T-cell (primary cell): Measurements from ENCODE around the gene TSPAN18. TPM values are rescaled to one million over a fixed set of nuclear protein-coding genes. Genes with fewer than 3 reads are reported as not detected.
A peak's percentile ranks its signal among the peaks of the same experiment; 100 is the strongest.

Experiments used
- ATAC-seq, 4 experiments: fragments of 200-7000 bp in 3 of 4; fragments of 150-1000 bp in 1 of 4; cut with Tn5 transposase; replicated peaks in 1 of 4; 1 replicate in 3 of 4; 2 replicates in 1 of 4; pipeline ENCODE4 v1.10.0; 2021; ENCODE audit warnings: moderate library complexity in 3 of 4, mild to moderate bottlenecking in 2 of 4, moderate number of reproducible peaks in 1 of 4
- CTCF ChIA-PET, 2 donors: fragments of 300-600 bp; sonication (Branson Sonifier 250); formaldehyde crosslinking; loops; one replicate each; lab custom pipeline; 2022; ENCODE audit warnings: antibody characterized with exemption in 2 of 2; lab: Charles Lee
- POLR2A ChIA-PET, 2 donors: fragments of 300-600 bp; sonication (Branson Sonifier 250); formaldehyde crosslinking; loops; one replicate each; lab custom pipeline; 2022; ENCODE audit warnings: antibody characterized with exemption in 2 of 2; lab: Charles Lee
- DNase-seq, 35 experiments: peaks; one replicate each; pipeline versions ENCODE4 v3.0.0 to v3.0.0-alpha.2; 2013 to 2023
- H3K27ac ChIP-seq: one replicate; pipeline ENCODE4 v1.5.1; 2013; ENCODE audit warnings: low read length
- H3K27me3 ChIP-seq, 2 experiments: replicated peaks in 1 of 2; 1 replicate in 1 of 2; 2 replicates in 1 of 2; pipeline versions ENCODE4 v1.6.1 to v1.7.0; 2013; ENCODE audit warnings: low read length in 1 of 2, mixed read lengths in 1 of 2; ENCODE audit not compliant: control insufficient read depth in 2 of 2, insufficient read depth in 2 of 2; ENCODE audit errors: extremely low read depth in 1 of 2
- H3K36me3 ChIP-seq, 2 donors: 1 replicate in 1 of 2; 2 replicates in 1 of 2; pipeline versions ENCODE4 v1.6.1 to v1.7.0; 2013; ENCODE audit warnings: low read length in 1 of 2; ENCODE audit not compliant: control insufficient read depth in 2 of 2, insufficient read depth in 1 of 2; ENCODE audit errors: extremely low read depth in 1 of 2
- H3K4me1 ChIP-seq, 2 experiments: 1 replicate in 1 of 2; 2 replicates in 1 of 2; pipeline versions ENCODE4 v1.6.1 to v1.7.0; 2013; ENCODE audit warnings: low read length in 2 of 2, mixed read lengths in 1 of 2; ENCODE audit not compliant: insufficient read depth in 2 of 2, control insufficient read depth in 1 of 2; ENCODE audit errors: extremely low read depth in 1 of 2
- H3K4me3 ChIP-seq, 2 donors: 1 replicate in 1 of 2; 2 replicates in 1 of 2; pipeline versions ENCODE4 v1.5.1 to v1.7.0; 2013; ENCODE audit warnings: mild to moderate bottlenecking in 2 of 2, low read length in 1 of 2, moderate library complexity in 1 of 2; ENCODE audit not compliant: control insufficient read depth in 1 of 2; ENCODE audit errors: extremely low read depth in 1 of 2
- H3K9me3 ChIP-seq: 2 replicates; pipeline ENCODE4 v1.7.0; 2013
- H3K27ac Mint-ChIP-seq, 2 donors: one replicate each; pipeline ENCODE4 v1.8.0; 2020 to 2021; ENCODE audit warnings: mild to moderate bottlenecking in 2 of 2, mixed read lengths in 2 of 2
- H3K27me3 Mint-ChIP-seq, 2 donors: one replicate each; pipeline ENCODE4 v1.8.0; 2021 to 2022; ENCODE audit warnings: mixed read lengths in 2 of 2
- H3K36me3 Mint-ChIP-seq: one replicate; pipeline ENCODE4 v1.8.0; 2021; ENCODE audit warnings: mixed read lengths
- H3K4me1 Mint-ChIP-seq, 3 donors: one replicate each; pipeline ENCODE4 v1.8.0; 2020 to 2022; ENCODE audit warnings: mixed read lengths in 3 of 3, mild to moderate bottlenecking in 1 of 3
- H3K4me3 Mint-ChIP-seq, 3 donors: one replicate each; pipeline ENCODE4 v1.8.0; 2020 to 2022; ENCODE audit warnings: mild to moderate bottlenecking in 3 of 3, mixed read lengths in 3 of 3, moderate library complexity in 3 of 3
- H3K9me3 Mint-ChIP-seq, 3 donors: one replicate each; pipeline ENCODE4 v1.8.0; 2020 to 2022; ENCODE audit warnings: mixed read lengths in 3 of 3
- WGBS: methylation state at CpG from one replicate; pipeline ENCODE4 v1.1.5; 2013; ENCODE audit warnings: missing lambda C conversion rate; ENCODE audit not compliant: insufficient coverage; 5-methylcytosine and 5-hydroxymethylcytosine counted together
- total RNA-seq, 35 experiments: library from RNA in 6 of 35; stranded (reverse) in 6 of 35; fragments of 120-200 nt in 1 of 35; gene quantifications; one replicate each; pipeline versions ENCODE4 v1.2.1 to v1.2.4 and lab custom pipeline; 2013 to 2026

TSPAN18 gene
- total RNA-seq, 5 donors from 2014 or later (not counting 1 experiment from before 2014, with no cell fraction given): 18.4 to 59.1 (median 25.7) TPM

DNA sequence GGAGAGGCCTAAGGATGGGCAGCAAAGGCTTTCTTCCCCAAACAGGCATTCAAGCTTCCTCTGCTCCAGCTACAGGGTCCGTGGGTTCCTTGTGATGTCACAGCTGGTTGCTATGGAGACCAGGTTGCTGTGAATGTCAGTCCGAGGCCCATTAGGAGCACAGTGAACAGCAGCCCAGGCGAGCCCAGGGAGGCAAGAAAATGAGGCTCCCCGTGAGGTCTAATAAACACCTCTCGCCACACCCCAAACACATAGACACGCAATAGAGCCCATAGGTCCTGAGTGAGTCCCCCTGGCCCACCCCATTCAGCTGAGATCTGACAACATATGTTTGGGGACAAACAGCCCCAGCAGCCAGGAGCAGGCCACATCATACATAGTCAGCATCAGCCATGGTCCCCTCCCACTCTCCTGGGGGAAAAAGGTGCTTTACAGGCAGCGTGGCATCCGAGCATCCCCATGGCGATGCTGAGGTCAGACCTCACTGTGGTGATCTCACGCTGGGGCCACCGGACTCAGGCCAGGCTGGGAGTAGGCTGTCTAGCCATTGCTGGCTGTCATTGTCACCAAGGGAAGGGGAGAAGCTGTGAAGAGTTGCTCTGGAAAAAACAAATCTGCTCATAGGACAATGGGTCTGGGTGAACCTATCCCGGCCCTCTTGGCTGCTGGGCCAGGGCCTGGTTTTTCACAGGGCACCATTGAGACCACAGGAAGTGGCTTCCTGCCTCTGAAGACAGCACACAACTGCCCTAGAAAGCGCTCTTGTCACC is 247.1 kb downstream of the TSPAN18 start:
- CTCF ChIA-PET: no interaction called here
- H3K27ac Mint-ChIP-seq: no peak overlapping the region
- WGBS: 81% methylated on average over 10 of the region's 13 CpGs

DNA sequence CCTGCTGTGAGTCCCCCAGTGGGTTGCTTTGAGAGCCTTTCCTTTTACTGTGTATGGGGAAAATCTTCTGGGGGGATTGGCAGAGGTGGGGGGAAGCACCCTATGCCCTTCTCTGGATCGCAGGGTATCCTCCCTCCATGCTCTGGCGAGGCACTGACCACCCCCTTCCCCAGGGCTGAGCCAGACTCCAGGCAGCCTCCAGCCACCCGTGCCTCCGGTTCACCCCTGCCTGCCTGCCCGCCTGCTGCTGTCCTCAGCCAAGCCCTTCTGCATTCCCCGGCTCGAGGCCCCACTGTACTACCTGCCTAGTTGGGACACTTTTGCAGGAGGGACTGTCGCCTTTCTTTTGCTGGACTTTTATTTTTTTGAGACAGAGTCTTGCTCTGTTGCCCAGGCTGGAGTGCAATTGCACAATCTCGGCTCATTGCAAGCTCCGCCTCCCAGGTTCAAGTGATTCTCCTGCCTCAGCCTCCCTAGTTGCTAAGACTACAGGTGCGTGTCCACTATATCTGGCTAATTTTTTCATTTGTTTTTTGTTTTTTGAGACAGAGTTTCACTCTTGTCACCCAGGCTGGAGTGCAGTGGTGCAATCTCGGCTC is 247.7 kb downstream of the TSPAN18 start:
- ChIA-PET POLR2A (no interaction called here), CTCF (interaction anchor here in 1 of 2 donors (0.5 kb wide), 1 partner anchor 25 kb away, joined by 3 read pairs; no protein-coding TSS in a partner anchor)
- Histone ChIP-seq H3K4me1 (peaks cover 14 to 33% of the 10 kb centered on the region in 2 experiments), H3K27ac (no peak overlapping the region), H3K36me3 (no peaks in the 10 kb centered on the region), H3K4me3 (no peak overlapping the region), H3K9me3 (no peaks in the 10 kb centered on the region), H3K27me3 (peaks cover 0 to 2% of the 10 kb centered on the region in 2 experiments)
- H3K36me3 Mint-ChIP-seq: no peaks in the 10 kb centered on the region
- DNase-seq (no peak), ATAC-seq (no peak)
- H3K9me3 Mint-ChIP-seq: no peaks in the 10 kb centered on the region
- peaks cover 0 to 10% (median 5%) of the 10 kb centered on the region in 3 donors for H3K4me1 Mint-ChIP-seq
- WGBS: 80% methylated on average over 11 of the region's 12 CpGs
- no peak overlapping the region for H3K4me3 Mint-ChIP-seq
- H3K27me3 Mint-ChIP-seq: no peaks in the 10 kb centered on the region
- no peak overlapping the region for H3K27ac Mint-ChIP-seq

More for the DNA sequence above, 247.1 kb downstream of the TSPAN18 start:
- Histone ChIP-seq H3K27me3 (peaks cover 0 to 2% of the 10 kb centered on the region in 2 experiments), H3K36me3 (no peaks in the 10 kb centered on the region), H3K9me3 (no peaks in the 10 kb centered on the region), H3K27ac (no peak overlapping the region), H3K4me1 (peaks cover 14 to 26% of the 10 kb centered on the region in 2 experiments), H3K4me3 (no peak overlapping the region)
- Mint-ChIP-seq H3K4me3 (no peak overlapping the region), H3K27me3 (no peaks in the 10 kb centered on the region), H3K9me3 (no peaks in the 10 kb centered on the region), H3K36me3 (no peaks in the 10 kb centered on the region), H3K4me1 (peaks cover 0 to 10% (median 5%) of the 10 kb centered on the region in 3 donors)
- DNase-seq: no peak
- POLR2A ChIA-PET: no interaction called here
- no peak for ATAC-seq

DNA sequence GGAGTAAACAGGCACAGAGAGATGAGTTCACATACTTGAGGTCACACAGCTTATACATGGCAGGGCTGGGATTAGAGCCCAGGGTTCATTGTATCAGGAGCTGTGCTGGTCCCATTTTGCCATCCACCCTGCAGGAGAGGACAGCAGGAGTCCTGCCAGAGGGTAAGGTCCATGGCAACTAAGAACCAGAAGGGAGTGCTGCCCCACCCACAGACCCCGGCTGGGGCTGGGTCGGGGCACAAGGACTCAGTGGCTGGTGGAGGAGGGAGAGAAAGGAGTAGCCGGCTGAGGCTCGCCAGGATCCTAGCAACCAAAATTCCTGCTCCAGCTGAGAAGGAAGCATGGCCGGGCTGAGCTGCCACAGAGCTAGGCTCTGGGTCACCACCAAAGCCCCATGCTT is 249.8 kb downstream of the TSPAN18 start:
- peaks cover 0 to 2% of the 10 kb centered on the region in 2 experiments for H3K27me3 ChIP-seq
- ChIA-PET POLR2A (no interaction called here), CTCF (interaction anchor here (0.6 to 1.4 kb wide), 5 partner anchors 14 to 265 kb away, joined by 3 to 8 read pairs (median 3); no protein-coding TSS in a partner anchor)
- no peaks in the 10 kb centered on the region for H3K9me3 Mint-ChIP-seq
- peaks cover 0 to 12% (median 11%) of the 10 kb centered on the region in 3 donors for H3K4me1 Mint-ChIP-seq
- no peaks in the 10 kb centered on the region for H3K36me3 ChIP-seq
- H3K4me3 ChIP-seq: no peak overlapping the region
- no peak overlapping the region for H3K4me3 Mint-ChIP-seq
- peaks cover 14 to 51% of the 10 kb centered on the region in 2 experiments for H3K4me1 ChIP-seq
- 95% methylated on average over 5 of the region's 5 CpGs for WGBS
- no peaks in the 10 kb centered on the region for H3K9me3 ChIP-seq
- ATAC-seq: no peak
- no peaks in the 10 kb centered on the region for H3K36me3 Mint-ChIP-seq
- no peak overlapping the region for H3K27ac ChIP-seq
- no peak for DNase-seq
- peak overlapping the region in 1 of 2 donors; percentile 10 for H3K27ac Mint-ChIP-seq
- no peaks in the 10 kb centered on the region for H3K27me3 Mint-ChIP-seq

DNA sequence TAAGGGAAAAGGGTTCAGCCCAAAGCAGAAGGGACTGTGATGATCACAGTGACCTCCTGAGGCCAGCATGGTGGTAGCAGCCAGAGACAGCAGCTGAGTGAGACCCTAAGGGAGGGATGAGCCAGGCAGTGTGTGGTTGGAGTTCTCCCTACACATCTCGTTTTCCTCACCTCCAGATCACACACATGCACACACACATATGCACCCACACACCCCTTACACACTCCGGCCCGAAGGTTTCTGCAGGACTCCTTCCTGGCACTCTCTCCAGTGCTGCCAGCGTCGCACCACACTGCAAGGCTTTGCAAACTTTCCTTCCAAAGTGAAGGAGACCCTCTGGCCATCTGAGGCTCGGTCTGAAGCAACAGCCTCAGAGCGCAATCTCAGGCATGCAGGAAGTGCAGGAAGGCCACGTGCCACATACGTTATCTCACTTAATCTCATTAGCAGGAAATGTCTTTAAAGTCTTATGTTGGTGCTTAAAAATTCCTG is 250.8 kb downstream of the TSPAN18 start:
- ATAC-seq (peak; percentile 58 to 75 (median 67)), DNase-seq (peak in 8 of 35 experiments; percentile 4 to 43 (median 13))
- peak overlapping the region; percentile 53 for H3K27ac ChIP-seq

DNA sequence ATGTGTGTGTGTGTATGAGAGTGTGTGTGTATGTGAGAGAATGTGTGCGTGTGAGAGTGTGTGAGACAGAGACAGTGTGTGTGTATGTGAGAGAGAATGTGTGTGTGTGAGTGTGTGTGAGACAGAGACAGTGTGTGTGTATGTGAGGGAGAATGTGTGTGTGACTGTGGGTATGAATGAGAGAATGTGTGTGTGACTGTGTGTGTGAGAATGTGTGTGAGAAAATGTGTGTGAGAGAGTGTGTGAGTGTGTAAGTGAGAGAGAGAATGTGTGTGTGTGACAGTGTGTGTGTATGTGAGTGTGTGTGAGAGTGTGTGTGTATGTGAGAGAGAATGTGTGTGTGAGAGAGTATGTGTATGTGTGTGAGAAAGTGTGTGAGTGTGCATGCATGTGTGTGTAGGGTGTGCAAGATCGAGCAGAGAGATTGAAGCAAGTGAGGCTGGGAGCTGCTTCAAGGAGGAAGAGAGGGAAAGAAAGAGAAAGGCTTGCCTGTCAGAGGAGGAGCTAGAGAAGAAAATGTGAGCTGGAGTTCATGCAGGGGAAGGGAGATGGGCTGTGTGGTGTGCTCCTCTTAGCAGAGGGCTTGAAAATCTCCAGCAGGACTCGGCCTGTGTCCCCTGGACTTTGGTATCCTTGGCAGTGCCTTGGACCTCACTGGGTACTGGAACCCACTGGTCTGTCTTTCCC is 251.7 kb downstream of the TSPAN18 start:
- Histone ChIP-seq H3K27ac (peak overlapping the region; percentile 53), H3K4me3 (no peak overlapping the region), H3K4me1 (peaks cover 14 to 54% of the 10 kb centered on the region in 2 experiments), H3K27me3 (peaks cover 0 to 2% of the 10 kb centered on the region in 2 experiments), H3K9me3 (no peaks in the 10 kb centered on the region), H3K36me3 (no peaks in the 10 kb centered on the region)
- peak in 1 of 4 experiments; percentile 22 for ATAC-seq
- WGBS: 65% methylated on average over 3 of the region's 3 CpGs
- Mint-ChIP-seq H3K27me3 (no peaks in the 10 kb centered on the region), H3K36me3 (no peaks in the 10 kb centered on the region), H3K4me3 (no peak overlapping the region), H3K9me3 (no peaks in the 10 kb centered on the region), H3K4me1 (peaks cover 0 to 18% (median 14%) of the 10 kb centered on the region in 3 donors), H3K27ac (peak overlapping the region in 1 of 2 donors; percentile 78)
- peak in 1 of 35 experiments; percentile 5 for DNase-seq
- ChIA-PET CTCF (no interaction called here), POLR2A (no interaction called here)

More for the DNA sequence above, 250.8 kb downstream of the TSPAN18 start:
- Mint-ChIP-seq H3K36me3 (no peaks in the 10 kb centered on the region), H3K4me3 (peak overlapping the region in 1 of 3 donors; percentile 32), H3K4me1 (peaks cover 0 to 16% (median 14%) of the 10 kb centered on the region in 3 donors), H3K27ac (no peak overlapping the region), H3K27me3 (no peaks in the 10 kb centered on the region), H3K9me3 (no peaks in the 10 kb centered on the region)
- no peaks in the 10 kb centered on the region for H3K9me3 ChIP-seq
- CTCF ChIA-PET: interaction anchor here in 1 of 2 donors (1.4 kb wide), 1 partner anchor 41 kb away, joined by 3 read pairs; no protein-coding TSS in a partner anchor
- peaks cover 0 to 2% of the 10 kb centered on the region in 2 experiments for H3K27me3 ChIP-seq
- H3K4me3 ChIP-seq: peak overlapping the region in 1 of 2 donors; percentile 25
- POLR2A ChIA-PET: no interaction called here
- no peaks in the 10 kb centered on the region for H3K36me3 ChIP-seq
- WGBS: 35% methylated on average over 5 of the region's 9 CpGs
- H3K4me1 ChIP-seq: peaks cover 14 to 51% of the 10 kb centered on the region in 2 experiments

DNA sequence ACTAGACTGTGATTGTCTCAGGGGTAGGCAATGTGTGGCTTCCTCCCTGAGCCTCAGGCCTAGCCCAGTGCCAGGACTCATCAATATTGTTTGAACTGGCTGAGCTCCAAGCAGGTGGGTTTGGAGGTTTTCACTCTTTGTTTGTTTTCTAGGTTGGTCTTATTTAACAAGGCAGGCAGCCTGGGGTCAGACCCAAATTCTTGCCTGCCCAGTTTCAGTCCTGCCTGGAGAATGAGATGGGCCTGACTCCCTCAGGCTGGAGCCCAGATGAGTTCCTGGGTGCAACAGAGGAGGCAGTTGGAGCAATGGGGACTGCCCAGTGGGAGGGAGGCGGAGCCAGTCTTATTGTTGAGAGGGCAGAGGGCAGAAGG is 252.2 kb downstream of the TSPAN18 start:
- peak overlapping the region; percentile 53 for H3K27ac ChIP-seq
- Mint-ChIP-seq H3K4me1 (peaks cover 0 to 17% (median 13%) of the 10 kb centered on the region in 3 donors), H3K27ac (peak overlapping the region in 1 of 2 donors; percentile 78), H3K27me3 (no peaks in the 10 kb centered on the region), H3K36me3 (no peaks in the 10 kb centered on the region), H3K4me3 (no peak overlapping the region), H3K9me3 (no peaks in the 10 kb centered on the region)
- H3K27me3 ChIP-seq: peaks cover 0 to 2% of the 10 kb centered on the region in 2 experiments
- POLR2A ChIA-PET: no interaction called here
- H3K36me3 ChIP-seq: no peaks in the 10 kb centered on the region
- ATAC-seq (peak in 2 of 4 experiments; percentile 15 to 25), DNase-seq (peak in 1 of 35 experiments; percentile 8)
- 100% methylated on average over 1 of the region's 1 CpG for WGBS
- CTCF ChIA-PET: no interaction called here
- no peaks in the 10 kb centered on the region for H3K9me3 ChIP-seq
- H3K4me1 ChIP-seq: peaks cover 14 to 57% of the 10 kb centered on the region in 2 experiments
- no peak overlapping the region for H3K4me3 ChIP-seq
